Psoas muscle (tissue), 8 donors: ENCODE data around the gene ZNF615. TPM values are rescaled to one million over a fixed set of nuclear protein-coding genes. Genes with fewer than 3 reads are reported as not detected.
"Not testable (repeated sequence)": the region's sequence is repeated elsewhere in the genome, so short reads cannot be mapped to it uniquely, and the experiment has no call there.

Source experiments
- ATAC-seq, 4 donors: fragments of 200-7000 bp; cut with Tn5 transposase; one replicate each; pipeline ENCODE4 v1.9.1; 2020; ENCODE audit warnings: moderate library complexity in 3 of 4, mild to moderate bottlenecking in 2 of 4
- DNase-seq, 2 donors: peaks; one replicate each; pipeline ENCODE4 v3.0.0-alpha.2; 2020
- H3K27ac ChIP-seq: fragments of 200-600 bp; one replicate; pipeline ENCODE4 v1.8.0; 2022
- H3K27me3 ChIP-seq, 3 donors: fragments of 200-600 bp in 1 of 3; one replicate each; pipeline versions ENCODE4 v1.6.1 to v1.8.0; 2013 to 2022; ENCODE audit warnings: low read length in 2 of 3, mild to moderate bottlenecking in 2 of 3, moderate library complexity in 1 of 3; ENCODE audit not compliant: insufficient read depth in 3 of 3
- H3K36me3 ChIP-seq, 2 donors: fragments of 200-600 bp in 1 of 2; one replicate each; pipeline versions ENCODE4 v1.6.1 to v1.8.0; 2013 to 2022; ENCODE audit warnings: low read depth in 1 of 2, mild to moderate bottlenecking in 1 of 2, moderate library complexity in 1 of 2; ENCODE audit not compliant: insufficient read depth in 1 of 2
- H3K4me1 ChIP-seq: fragments of 200-600 bp; one replicate; pipeline ENCODE4 v1.8.0; 2022
- H3K4me3 ChIP-seq: fragments of 200-600 bp; one replicate; pipeline ENCODE4 v1.8.0; 2022; ENCODE audit warnings: mild to moderate bottlenecking
- H3K9me3 ChIP-seq: fragments of 200-600 bp; one replicate; pipeline ENCODE4 v1.8.0; 2022
- CTCF ChIP-seq: fragments of 200-600 bp; IDR thresholded peaks from one replicate; pipeline ENCODE4 v1.8.0; 2022; ENCODE audit warnings: antibody characterized with exemption
- WGBS, 3 donors: extraction: QIAGEN DNeasy Blood & Tissue Kit; methylation state at CpG; one replicate each; pipeline versions ENCODE4 v1.1.6 to v1.1.7; 2013; 5-methylcytosine and 5-hydroxymethylcytosine counted together
- intact Hi-C, 2 donors: fragments of 100-400 bp; cut with DNase I; formaldehyde crosslinking; loops; one replicate each; pipeline versions ENCODE4 v1.11.0 to v1.14.2; 2022
- polyA plus RNA-seq, 3 donors: library from polyadenylated mRNA; stranded (reverse); fragments of 200-250 nt; gene quantifications; one replicate each; pipeline ENCODE4 v1.2.3, GENCODE V29; 2013
- total RNA-seq, 4 donors: library from RNA; stranded (reverse); fragmentation: NEBNext Ultra II Directional in 2 of 4; extraction: Animal tissue kit (Norgen Biotek cat#: 25700) in 2 of 4; gene quantifications; one replicate each; pipeline versions ENCODE4 v1.2.1 to v1.2.4, GENCODE V29; 2021 to 2023
- donor health status: healthy with polysubstance abuse.
- donor health status: DM: no; HTN: no; CAD: no; lungs with moderate emphysema.
- donor health status: Bipolar disorder and iron deficiency.
- donor health status: healthy.
- donor health status: DM: yes; HTN: yes; CAD: no.
- donor health status: DM: no; HTN: no; CAD: no.
- donor health status: DM: no; HTN: no; CAD: no.
- donor health status: DM: yes; HTN: yes; CAD: no.

ZNF615 gene
- total and polyA plus RNA-seq, 7 donors: 1.5 to 8.2 (median 5.1) TPM

- H3K9me3 ChIP-seq: peaks cover 96% of the 10 kb centered on the region
- no peaks in the 10 kb centered on the region for H3K4me1 ChIP-seq
- no peaks in the 10 kb centered on the region for H3K27me3 ChIP-seq
- peaks cover 51 to 71% of the 10 kb centered on the region in 2 donors for H3K36me3 ChIP-seq
- H3K27ac ChIP-seq: no peak overlapping the region
- ATAC-seq (no peak), DNase-seq (no peak)
- 98 to 99% (median 99%) methylated on average over 4 of the region's 4 CpGs for WGBS, 3 donors
- intact Hi-C loops: no loop called here
- no peak overlapping the region for H3K4me3 ChIP-seq
- no peak for TF ChIP-seq CTCF
These were observed 36.4 kb downstream of the ZNF615 start for GRCh38 chr19:51971624-51972023.

- no peaks in the 10 kb centered on the region for H3K4me1 ChIP-seq
- H3K36me3 ChIP-seq: peaks cover 56 to 80% of the 10 kb centered on the region in 2 donors
- no peak for DNase-seq
- intact Hi-C loops: no loop called here
- 95 to 100% (median 99%) methylated on average over 1 of the region's 1 CpG for WGBS, 3 donors
- H3K9me3 ChIP-seq: peaks cover 98% of the 10 kb centered on the region
- H3K27me3 ChIP-seq: no peaks in the 10 kb centered on the region
- ATAC-seq: no peak
- no peak overlapping the region for H3K27ac ChIP-seq
- H3K4me3 ChIP-seq: no peak overlapping the region
- TF ChIP-seq CTCF: no peak
These were observed 37.3 kb downstream of the ZNF615 start for GRCh38 chr19:51970718-51971117.

GRCh38 chr19:51965583-51965982 is 42.4 kb downstream of the ZNF615 start:
- DNase-seq: no peak
- H3K36me3 ChIP-seq: peaks cover 39 to 66% of the 10 kb centered on the region in 2 donors
- no peaks in the 10 kb centered on the region for H3K27me3 ChIP-seq
- intact Hi-C loops: no loop called here
- WGBS, 3 donors: 98 to 99% (median 99%) methylated on average over 5 of the region's 5 CpGs
- ATAC-seq: no peak
- no peak for TF ChIP-seq CTCF
- H3K27ac ChIP-seq: no peak overlapping the region
- H3K4me1 ChIP-seq: no peaks in the 10 kb centered on the region
- H3K9me3 ChIP-seq: peaks cover 93% of the 10 kb centered on the region
- H3K4me3 ChIP-seq: no peak overlapping the region

GRCh38 chr19:51960621-51961233 is 47.3 kb downstream of the ZNF615 start:
- WGBS, 3 donors: 29 to 34% (median 32%) methylated on average over 7 of the region's 7 CpGs
- H3K4me1 ChIP-seq, intact Hi-C loops, H3K27ac ChIP-seq, ATAC-seq, H3K4me3 ChIP-seq, H3K27me3 ChIP-seq, DNase-seq: not testable (repeated sequence)
- H3K9me3 ChIP-seq: peaks cover 67% of the 10 kb centered on the region
- H3K36me3 ChIP-seq: peaks cover 11 to 29% of the 10 kb centered on the region in 2 donors

GRCh38 chr19:51959791-51960190 is 48.2 kb downstream of the ZNF615 start:
- no peaks in the 10 kb centered on the region for H3K4me1 ChIP-seq
- intact Hi-C loops: no loop called here
- DNase-seq (no peak), ATAC-seq (no peak)
- no peak overlapping the region for H3K27ac ChIP-seq
- H3K27me3 ChIP-seq: no peaks in the 10 kb centered on the region
- H3K4me3 ChIP-seq: no peak overlapping the region
- peaks cover 1 to 19% of the 10 kb centered on the region in 2 donors for H3K36me3 ChIP-seq
- 85 to 91% (median 89%) methylated on average over 4 of the region's 4 CpGs for WGBS, 3 donors
- no peak for TF ChIP-seq CTCF
- peaks cover 58% of the 10 kb centered on the region for H3K9me3 ChIP-seq

GRCh38 chr19:51957846-51958245 is 50.2 kb downstream of the ZNF615 start:
- H3K4me3 ChIP-seq, ATAC-seq, H3K27me3 ChIP-seq, DNase-seq, H3K4me1 ChIP-seq, H3K36me3 ChIP-seq, H3K27ac ChIP-seq, intact Hi-C loops: not testable (repeated sequence)
- 64 to 66% (median 64%) methylated on average over 4 of the region's 4 CpGs for WGBS, 3 donors
- peaks cover 43% of the 10 kb centered on the region for H3K9me3 ChIP-seq
